Sigmoid colon (tissue), 4 donors: Measurements from ENCODE around the gene IFNGR1.

ENCODE experiments used
- CTCF ChIP-seq, 4 experiments: fragments of 450-650 bp in 3 of 4; fragments of 200-600 bp in 1 of 4; IDR thresholded peaks; one replicate each; pipeline ENCODE4 v1.5.1; 2016 to 2019; ENCODE audit warnings: antibody characterized with exemption in 4 of 4, mild to moderate bottlenecking in 3 of 4, moderate library complexity in 2 of 4
- EP300 ChIP-seq, 4 donors: sonication (generic); formaldehyde crosslinking; IDR thresholded peaks; one replicate each; pipeline ENCODE4 v1.6.1; 2017; ENCODE audit warnings: antibody characterized with exemption in 4 of 4

GRCh38 chr6:137188855-137189254 lies 30.3 kb downstream of the IFNGR1 start:
- TF ChIP-seq CTCF (IDR thresholded peaks at IDR 0.05) (no peak), EP300 (IDR thresholded peaks at IDR 0.05) (no peak)
